Common myeloid progenitor, CD34-positive (primary cell): Measurements from ENCODE around the gene RAB39A.
A peak's percentile ranks its signal among the peaks of the same experiment; 100 is the strongest.
"Not testable (repeated sequence)": the region's sequence is repeated elsewhere in the genome, so short reads cannot be mapped to it uniquely, and the experiment has no call there.

Experiments used
- CTCF ChIA-PET: fragments of 350-600 bp; sonication (Branson Sonifier 250); formaldehyde crosslinking; loops from one replicate; lab custom pipeline; 2021; ENCODE audit warnings: antibody characterized with exemption; lab: Charles Lee
- POLR2A ChIA-PET: fragments of 350-600 bp; sonication (Branson Sonifier 250); formaldehyde crosslinking; loops from one replicate; lab custom pipeline; 2021; ENCODE audit warnings: antibody characterized with exemption; lab: Charles Lee
- DNase-seq, 3 donors: peaks; one replicate each; pipeline versions ENCODE4 v3.0.0 to v3.0.0-alpha.2; 2013
- H3K27ac ChIP-seq, 2 experiments: 1 replicate in 1 of 2; 2 replicates in 1 of 2; pipeline ENCODE4 v1.7.0; 2013; ENCODE audit warnings: inconsistent platforms in 2 of 2, low read length in 2 of 2, mild to moderate bottlenecking in 2 of 2, low read depth in 1 of 2, moderate library complexity in 1 of 2; ENCODE audit not compliant: severe bottlenecking in 2 of 2, insufficient read depth in 1 of 2, poor library complexity in 1 of 2
- H3K27me3 ChIP-seq, 5 experiments: replicated peaks in 2 of 5; 1 replicate in 3 of 5; 2 replicates in 2 of 5; pipeline versions ENCODE4 v1.6.1 to v1.7.0; 2013; ENCODE audit warnings: low read length in 4 of 5, mild to moderate bottlenecking in 2 of 5, moderate library complexity in 2 of 5, inconsistent platforms in 1 of 5; ENCODE audit not compliant: insufficient read depth in 5 of 5, control insufficient read depth in 4 of 5
- H3K36me3 ChIP-seq, 4 experiments: 1 replicate in 2 of 4; 2 replicates in 2 of 4; pipeline versions ENCODE4 v1.6.1 to v1.7.0; 2013; ENCODE audit warnings: low read length in 3 of 4, control low read depth in 1 of 4, mild to moderate bottlenecking in 1 of 4; ENCODE audit not compliant: control insufficient read depth in 4 of 4, insufficient read depth in 4 of 4
- H3K4me1 ChIP-seq, 4 experiments: 1 replicate in 3 of 4; 2 replicates in 1 of 4; pipeline versions ENCODE4 v1.6.1 to v1.7.1; 2013; ENCODE audit warnings: low read length in 3 of 4, mild to moderate bottlenecking in 3 of 4, control low read depth in 1 of 4, inconsistent platforms in 1 of 4, moderate library complexity in 1 of 4; ENCODE audit not compliant: control insufficient read depth in 4 of 4, insufficient read depth in 4 of 4; ENCODE audit errors: control extremely low read depth in 1 of 4
- H3K4me3 ChIP-seq, 7 experiments: 1 replicate in 4 of 7; 2 replicates in 3 of 7; pipeline versions ENCODE4 v1.5.1 to v1.7.0; 2013; ENCODE audit warnings: mild to moderate bottlenecking in 7 of 7, low read length in 6 of 7, moderate library complexity in 6 of 7, inconsistent platforms in 2 of 7, low read depth in 2 of 7, control low read depth in 1 of 7; ENCODE audit not compliant: insufficient read depth in 4 of 7, control insufficient read depth in 1 of 7; ENCODE audit errors: extremely low read depth in 1 of 7
- H3K9me3 ChIP-seq, 5 experiments: 1 replicate in 4 of 5; 2 replicates in 1 of 5; pipeline versions ENCODE4 v1.6.1 to v1.7.1; 2013; ENCODE audit warnings: low read length in 4 of 5, mild to moderate bottlenecking in 2 of 5, inconsistent platforms in 1 of 5, low read depth in 1 of 5, moderate library complexity in 1 of 5; ENCODE audit not compliant: control insufficient read depth in 4 of 5, insufficient read depth in 2 of 5; ENCODE audit errors: control extremely low read depth in 1 of 5
- WGBS: methylation state at CpG from one replicate; pipeline ENCODE4 v1.1.5; 2013; ENCODE audit not compliant: insufficient coverage; 5-methylcytosine and 5-hydroxymethylcytosine counted together

RAB39A gene

DNA sequence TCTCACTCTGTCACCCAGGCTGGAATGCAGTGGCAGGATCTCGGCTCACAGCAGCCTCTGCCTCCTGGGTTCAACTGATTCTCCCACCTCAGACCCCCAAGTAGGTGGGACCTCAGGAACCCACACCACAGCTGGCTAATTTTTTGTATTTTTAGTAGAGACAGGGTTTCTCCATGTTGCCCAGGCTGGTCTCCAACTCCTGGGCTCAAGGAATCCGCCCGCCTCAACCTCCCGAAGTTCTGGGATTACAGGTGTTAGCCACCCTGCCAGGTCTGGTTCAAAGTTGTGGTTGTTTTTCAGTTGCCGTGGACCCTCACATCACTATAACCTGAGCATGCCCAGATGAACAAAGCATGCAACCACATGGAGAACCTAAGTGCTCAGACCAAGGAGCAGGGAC is 13.0 kb upstream of the RAB39A start:
- ChIA-PET CTCF (interaction anchor here (0.7 to 1.6 kb wide), 3 partner anchors 9 to 51 kb away, joined by 3 to 5 read pairs (median 3); no protein-coding TSS in a partner anchor), POLR2A (no interaction called here)
- H3K9me3 ChIP-seq: peaks cover 0 to 2% (median 0%) of the 10 kb centered on the region in 5 experiments
- DNase-seq: no peak
- 98% methylated on average over 4 of the region's 5 CpGs for WGBS
- no peak overlapping the region for H3K4me3 ChIP-seq
- no peaks in the 10 kb centered on the region for H3K36me3 ChIP-seq
- no peaks in the 10 kb centered on the region for H3K4me1 ChIP-seq
- no peak overlapping the region for H3K27ac ChIP-seq
- H3K27me3 ChIP-seq: peaks cover 0 to 3% (median 0%) of the 10 kb centered on the region in 5 experiments

DNA sequence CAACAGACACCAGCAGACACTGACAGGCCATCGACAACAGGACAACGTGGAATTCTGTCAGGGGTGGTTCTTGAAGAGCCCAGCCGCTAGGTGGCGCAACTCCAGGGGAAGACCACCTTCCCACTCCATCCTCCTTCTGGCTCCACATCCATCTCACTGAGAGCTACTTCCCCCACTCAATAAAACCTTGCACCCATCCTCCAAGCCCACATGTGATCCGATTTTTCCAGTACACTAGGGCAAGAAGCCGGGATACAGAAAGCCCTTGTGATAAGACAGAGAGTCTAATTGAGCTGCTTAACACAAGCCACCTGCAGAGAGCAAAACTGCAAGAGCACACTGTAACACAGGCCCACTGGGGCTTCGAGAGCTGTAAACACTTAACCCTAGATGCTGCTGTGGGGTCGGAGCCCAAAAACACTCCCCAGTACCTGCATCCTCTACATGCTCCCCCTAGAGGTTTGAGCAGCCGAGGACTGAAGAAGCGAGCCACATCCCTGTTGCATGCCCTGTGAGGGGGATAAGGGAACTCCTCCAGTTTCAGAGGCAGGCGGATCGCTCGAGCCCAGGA is 11.5 kb upstream of the RAB39A start:
- Histone ChIP-seq H3K4me3 (no peak overlapping the region), H3K27ac (no peak overlapping the region), H3K9me3 (no peaks in the 10 kb centered on the region), H3K36me3 (no peaks in the 10 kb centered on the region), H3K4me1 (no peaks in the 10 kb centered on the region), H3K27me3 (peaks cover 0 to 3% (median 0%) of the 10 kb centered on the region in 5 experiments)
- DNase-seq: peak; percentile 41 to 52 (median 43)
- CTCF ChIA-PET: interaction anchor here (1.2 to 2.2 kb wide), 4 partner anchors 8 to 119 kb away, joined by 3 to 10 read pairs (median 6); no protein-coding TSS in a partner anchor
- WGBS: 37% methylated on average over 12 of the region's 13 CpGs
- POLR2A ChIA-PET: no interaction called here

DNA sequence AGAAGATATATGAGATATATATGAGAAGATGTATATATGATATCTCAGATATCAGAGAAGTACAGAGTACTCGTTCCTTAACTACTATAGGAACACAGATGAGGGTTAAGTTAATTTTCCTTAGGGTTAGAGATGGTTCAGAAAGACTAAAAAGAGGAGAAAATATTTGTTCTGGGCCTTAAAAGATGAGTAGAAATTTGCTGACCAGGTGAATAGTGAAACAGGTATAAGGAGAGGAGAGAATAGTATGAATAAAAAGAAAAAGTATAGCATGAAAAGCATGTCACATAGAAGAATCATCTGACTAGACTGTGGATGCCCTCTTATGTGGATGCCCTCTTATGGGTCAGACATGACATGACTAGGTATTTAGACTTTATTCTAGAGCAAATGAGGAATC is 6.3 kb upstream of the RAB39A start:
- no CpG with 5 or more reads among the region's 1 CpG for WGBS
- no peaks in the 10 kb centered on the region for H3K4me1 ChIP-seq
- no peaks in the 10 kb centered on the region for H3K36me3 ChIP-seq
- H3K27ac ChIP-seq: no peak overlapping the region
- no peaks in the 10 kb centered on the region for H3K9me3 ChIP-seq
- DNase-seq: no peak
- POLR2A ChIA-PET: no interaction called here
- no peak overlapping the region for H3K4me3 ChIP-seq
- CTCF ChIA-PET: no interaction called here
- H3K27me3 ChIP-seq: peaks cover 0 to 3% (median 2%) of the 10 kb centered on the region in 5 experiments

DNA sequence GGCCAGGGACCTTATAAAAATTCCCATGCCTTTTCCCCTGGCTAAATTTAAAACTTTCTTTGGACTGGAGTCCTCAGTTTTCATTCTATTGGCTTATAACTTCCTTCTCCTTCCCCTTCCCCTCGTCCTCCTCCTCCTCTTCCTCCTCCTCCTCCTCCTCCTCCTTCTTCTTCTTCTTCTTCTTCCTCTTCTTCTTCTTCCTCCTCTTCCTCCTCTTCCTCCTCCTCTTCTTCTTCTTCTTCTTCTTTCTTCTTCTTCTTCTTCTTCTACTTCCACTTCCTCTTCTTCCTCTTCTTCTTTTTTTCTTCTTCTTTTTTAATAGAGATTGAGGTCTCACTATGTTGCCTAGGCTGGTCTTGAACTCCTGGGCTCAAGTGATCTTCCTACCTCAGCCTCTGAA is 4.7 kb upstream of the RAB39A start:
- H3K4me1 ChIP-seq: peaks cover 0 to 10% (median 8%) of the 10 kb centered on the region in 4 experiments
- WGBS: 12% methylated on average over 1 of the region's 1 CpG
- POLR2A ChIA-PET: not testable (repeated sequence)

DNA sequence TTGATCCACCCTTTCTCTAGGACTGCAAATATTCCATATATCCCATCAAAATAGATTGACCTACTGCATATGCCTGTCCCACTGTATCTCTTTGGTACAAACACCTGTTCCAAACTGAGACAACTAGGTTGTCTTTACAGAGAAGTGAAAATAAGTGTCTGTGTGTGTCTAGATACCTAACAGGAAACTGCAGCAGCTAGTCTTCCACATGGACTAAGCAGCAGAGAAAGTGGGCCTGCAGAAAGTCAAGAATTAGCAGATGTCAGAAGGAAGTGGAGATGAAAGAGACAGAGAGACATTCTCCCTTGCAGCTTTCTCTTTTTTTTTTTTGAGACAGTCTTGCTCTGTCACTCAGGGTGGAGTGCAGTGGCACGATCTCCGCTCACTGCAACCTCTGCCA is 3.9 kb upstream of the RAB39A start:
- WGBS: 100% methylated on average over 2 of the region's 2 CpGs
- DNase-seq: no peak
- POLR2A ChIA-PET: interaction anchor here (0.8 kb wide), 1 partner anchor 25 kb away, joined by 8 read pairs; no protein-coding TSS in a partner anchor
- no peaks in the 10 kb centered on the region for H3K9me3 ChIP-seq
- no peak overlapping the region for H3K27ac ChIP-seq
- no peak overlapping the region for H3K4me3 ChIP-seq
- no peaks in the 10 kb centered on the region for H3K36me3 ChIP-seq
- CTCF ChIA-PET: interaction anchor here (1.1 kb wide), 1 partner anchor 9 kb away, joined by 3 read pairs; no protein-coding TSS in a partner anchor
- peaks cover 3 to 13% (median 8%) of the 10 kb centered on the region in 5 experiments for H3K27me3 ChIP-seq
- H3K4me1 ChIP-seq: peaks cover 0 to 17% (median 16%) of the 10 kb centered on the region in 4 experiments

More for the DNA sequence above, 4.7 kb upstream of the RAB39A start:
- H3K9me3 ChIP-seq, CTCF ChIA-PET, H3K36me3 ChIP-seq, H3K27ac ChIP-seq, DNase-seq, H3K27me3 ChIP-seq, H3K4me3 ChIP-seq: not testable (repeated sequence)

DNA sequence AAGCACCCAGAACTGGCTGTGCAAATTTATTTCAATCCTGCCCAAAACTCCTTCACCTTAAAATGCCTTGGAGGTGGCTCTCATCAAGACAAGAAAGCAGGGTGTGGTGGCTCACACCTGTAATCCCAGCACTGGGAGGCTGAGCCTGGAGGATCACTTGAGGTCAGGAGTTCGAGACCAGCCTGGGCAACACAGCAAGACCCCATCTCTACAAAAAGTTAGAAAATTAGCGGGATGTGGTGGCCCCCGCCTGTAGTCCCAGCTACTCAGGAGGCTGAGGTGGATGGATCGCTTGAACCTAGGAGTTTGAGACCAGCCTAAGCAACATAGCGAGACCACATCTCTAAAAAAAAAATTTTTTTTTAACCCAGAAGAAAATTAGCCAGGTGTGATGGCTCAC is 689 bp upstream of the RAB39A start:
- Histone ChIP-seq H3K4me1 (peaks cover 0 to 17% (median 16%) of the 10 kb centered on the region in 4 experiments), H3K36me3 (no peaks in the 10 kb centered on the region), H3K27ac (no peak overlapping the region), H3K4me3 (peak overlapping the region in 6 of 7 experiments; percentile 8 to 73 (median 62)), H3K27me3 (peaks cover 3 to 18% (median 13%) of the 10 kb centered on the region in 5 experiments), H3K9me3 (no peaks in the 10 kb centered on the region)
- no peak for DNase-seq
- POLR2A ChIA-PET: no interaction called here
- CTCF ChIA-PET: no interaction called here
- WGBS: no CpG with 5 or more reads among the region's 5 CpGs

DNA sequence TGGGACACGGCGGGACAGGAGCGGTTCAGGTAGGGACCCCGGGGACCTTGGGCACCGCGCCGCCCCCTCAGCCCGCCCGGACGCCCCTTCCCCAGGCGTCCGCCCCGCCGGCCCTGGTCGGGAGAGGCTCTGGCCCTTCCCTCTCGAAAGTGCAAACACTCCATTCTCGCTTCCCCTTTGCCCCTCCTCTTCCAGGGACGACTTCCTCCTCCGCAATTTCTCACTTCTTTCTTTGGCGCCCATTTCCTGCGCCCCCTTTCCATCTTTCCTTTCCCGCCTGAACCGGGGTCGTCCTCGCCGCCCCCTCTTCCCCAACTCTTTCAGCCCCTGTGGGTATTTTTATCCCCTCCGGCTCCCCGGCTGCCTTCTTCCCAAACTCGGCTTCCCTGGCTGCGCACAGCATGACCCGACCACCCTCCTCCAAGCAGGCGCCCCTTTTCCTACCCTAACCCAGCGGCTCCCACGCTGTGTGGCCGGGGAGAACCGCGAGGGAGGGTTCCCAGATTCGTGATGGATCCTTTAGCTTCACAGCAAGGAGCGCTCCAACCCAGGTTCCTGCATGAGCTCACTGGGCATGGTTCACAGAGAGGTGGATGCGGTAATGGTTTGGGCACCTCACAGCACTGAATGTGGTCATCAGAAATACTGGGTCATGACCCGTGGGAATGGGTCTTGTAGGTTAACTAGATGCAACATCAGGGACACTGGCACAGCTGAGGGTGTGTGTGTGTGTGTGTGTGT is 689 bp downstream of the RAB39A start:
- Histone ChIP-seq H3K9me3 (no peaks in the 10 kb centered on the region), H3K36me3 (no peaks in the 10 kb centered on the region), H3K4me3 (peak overlapping the region in 6 of 7 experiments; percentile 23 to 79 (median 62)), H3K27me3 (peaks cover 3 to 18% (median 13%) of the 10 kb centered on the region in 5 experiments), H3K27ac (no peak overlapping the region), H3K4me1 (peaks cover 0 to 17% (median 16%) of the 10 kb centered on the region in 4 experiments)
- POLR2A ChIA-PET: no interaction called here
- CTCF ChIA-PET: no interaction called here
- peak in 2 of 3 donors; percentile 21 to 34 for DNase-seq
- WGBS: under 1% methylated on average over 30 of the region's 41 CpGs
